Measurements from ENCODE around the gene CD59. TPM values are rescaled to one million over a fixed set of nuclear protein-coding genes. Genes with fewer than 3 reads are reported as not detected.
A peak's percentile ranks its signal among the peaks of the same experiment; 100 is the strongest.
"Not testable (repeated sequence)": the region's sequence is repeated elsewhere in the genome, so short reads cannot be mapped to it uniquely, and the experiment has no call there.

Gene CD59
- total RNA-seq, 1 donor from 2014 or later = 669 TPM

DNA sequence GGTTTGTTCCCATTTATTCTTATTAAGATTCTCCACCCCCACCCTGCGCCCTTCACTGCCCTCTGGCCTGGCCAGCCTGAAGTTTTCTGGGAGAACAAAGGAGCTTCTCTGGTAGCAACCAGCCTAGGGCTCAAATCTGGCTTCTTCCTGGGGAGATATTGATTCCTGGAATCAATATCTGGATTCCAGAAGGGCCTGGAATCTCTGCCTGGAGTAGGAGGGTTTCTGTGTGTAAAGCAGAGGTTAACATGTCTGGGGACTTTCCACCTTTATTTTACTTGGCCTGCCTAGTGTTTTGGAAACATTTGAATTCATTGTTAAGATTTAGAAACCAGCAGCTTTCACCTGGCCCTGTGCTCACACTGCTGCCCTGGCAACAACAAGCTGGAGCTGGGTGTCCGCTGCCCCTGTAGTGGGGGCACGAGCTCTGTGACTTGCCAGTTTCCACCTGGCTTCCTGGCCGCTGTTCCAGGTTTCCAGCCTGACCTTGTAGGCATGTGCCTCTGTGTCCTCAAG, 41.1 kb downstream of the CD59 start:
- DNase-seq (ENCODE audit: low read depth in 2 of 2) = peak; percentile 96 to 98

DNA sequence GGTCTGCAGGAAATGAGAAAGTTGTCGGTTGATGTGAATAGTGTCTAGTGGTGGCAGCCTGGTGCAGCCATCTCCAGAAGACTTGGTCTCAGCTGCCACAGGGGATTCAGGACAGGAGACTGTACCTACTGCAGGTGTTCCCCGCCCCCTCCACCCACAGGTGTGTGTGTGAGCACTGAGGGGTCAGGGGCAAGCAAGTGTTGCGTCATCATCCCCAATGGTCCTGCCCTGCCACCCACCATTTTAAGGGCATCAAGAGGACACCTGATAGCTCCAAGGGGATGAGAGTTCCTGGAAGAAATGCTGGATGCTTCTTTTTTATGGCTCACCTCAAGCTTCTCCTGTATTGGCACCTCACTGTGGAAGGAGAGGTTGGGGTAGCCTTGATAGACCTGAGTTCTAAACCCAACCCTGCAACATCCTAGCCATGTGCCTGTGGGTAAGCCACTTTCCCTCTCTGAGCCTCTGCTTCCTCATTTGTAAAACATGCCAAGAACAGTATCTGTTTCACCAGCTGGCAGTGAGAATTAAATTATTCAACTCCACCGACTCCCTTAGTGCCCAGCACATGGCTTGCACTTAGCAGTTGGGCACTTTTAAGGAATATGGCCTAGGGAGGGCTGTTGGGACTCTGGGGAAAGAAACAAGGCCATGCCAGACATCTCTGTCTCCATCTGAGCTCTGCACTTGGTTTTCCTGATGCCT, 41.7 kb downstream of the CD59 start:
- no peak for DNase-seq (ENCODE audit: low read depth in 2 of 2)

DNA sequence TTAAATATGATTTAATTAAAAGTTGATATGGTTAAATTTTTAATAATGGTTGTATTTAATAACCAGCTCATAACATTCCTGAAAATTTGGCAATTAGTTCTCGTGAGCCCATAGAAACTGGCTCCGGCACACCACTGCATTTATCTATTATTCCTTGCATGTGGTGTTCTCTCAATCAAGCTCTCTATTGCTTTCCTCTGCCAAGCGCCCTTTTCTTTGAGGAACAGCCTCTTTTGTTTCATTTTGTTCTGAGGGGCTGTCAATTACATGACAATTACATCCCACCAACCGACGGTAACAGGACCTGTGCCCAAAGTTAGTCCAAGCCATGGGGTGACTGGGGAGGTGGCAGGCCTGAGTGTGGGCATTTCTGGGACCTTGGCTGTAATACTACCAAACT, 43.7 kb downstream of the CD59 start:
- no peak for DNase-seq (ENCODE audit: low read depth in 2 of 2)

DNA sequence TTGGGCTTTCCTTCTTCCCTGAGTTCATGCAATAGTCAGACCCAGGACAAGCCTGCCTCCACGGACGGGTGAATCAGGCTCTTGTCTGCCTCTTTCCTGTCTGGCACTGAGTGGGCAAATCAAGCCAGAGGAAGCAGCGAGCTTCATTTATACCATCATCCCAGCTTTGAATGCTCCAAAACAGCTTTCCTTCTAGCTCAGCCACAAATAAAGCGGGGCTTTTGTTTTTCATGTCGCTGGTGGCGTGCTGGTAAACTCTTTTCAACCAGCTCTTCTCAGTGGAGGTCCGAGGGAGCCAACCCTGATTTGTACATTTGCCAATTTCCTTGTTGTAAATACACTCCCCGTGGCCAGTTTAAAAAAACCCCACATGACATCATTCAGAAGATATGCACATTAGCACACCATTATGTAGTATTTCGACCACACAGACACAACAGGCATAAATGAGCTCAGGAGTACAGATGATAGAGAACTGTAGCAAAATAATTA, 44.2 kb downstream of the CD59 start:
- peak; percentile 98 for DNase-seq (ENCODE audit: low read depth in 2 of 2)

DNA sequence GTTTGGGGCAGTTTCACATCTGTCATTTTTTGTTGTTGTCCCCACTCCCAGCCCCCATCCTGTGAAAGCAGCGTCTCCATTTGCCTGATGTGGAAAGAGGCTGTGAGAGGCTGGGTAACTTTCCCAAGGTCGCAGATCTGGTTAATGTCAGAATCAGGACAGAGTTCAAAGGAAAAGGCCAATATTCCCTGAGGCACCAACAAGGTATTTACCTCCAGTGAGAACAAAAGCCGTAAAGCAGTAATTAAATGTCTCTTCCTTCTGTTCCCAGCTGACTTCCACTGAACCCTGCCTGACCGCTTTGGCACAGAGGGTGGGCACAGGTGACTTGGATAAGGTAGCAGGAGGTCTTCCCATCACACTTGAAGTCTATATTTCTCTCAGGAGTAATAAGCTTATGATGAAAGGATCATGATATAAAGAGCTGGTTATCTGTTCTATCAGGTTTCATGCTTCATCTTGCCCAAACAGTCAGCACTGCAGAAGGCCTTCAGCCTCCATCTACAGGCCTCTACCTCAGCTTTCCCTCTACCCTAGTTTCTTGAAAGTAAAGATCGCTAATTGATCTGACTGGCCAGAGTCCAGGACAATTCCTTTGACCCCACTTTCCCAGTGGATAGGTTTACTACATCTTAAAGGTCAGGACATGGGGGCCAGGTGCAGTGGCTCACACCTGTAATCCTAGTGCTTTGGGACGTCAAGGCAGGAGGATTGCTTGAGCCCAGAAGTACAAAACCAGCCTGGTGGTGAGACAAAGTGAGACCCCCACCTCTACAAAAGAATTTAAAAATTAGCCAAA, 45.0 kb downstream of the CD59 start:
- DNase-seq (ENCODE audit: low read depth in 2 of 2) = no peak

DNA sequence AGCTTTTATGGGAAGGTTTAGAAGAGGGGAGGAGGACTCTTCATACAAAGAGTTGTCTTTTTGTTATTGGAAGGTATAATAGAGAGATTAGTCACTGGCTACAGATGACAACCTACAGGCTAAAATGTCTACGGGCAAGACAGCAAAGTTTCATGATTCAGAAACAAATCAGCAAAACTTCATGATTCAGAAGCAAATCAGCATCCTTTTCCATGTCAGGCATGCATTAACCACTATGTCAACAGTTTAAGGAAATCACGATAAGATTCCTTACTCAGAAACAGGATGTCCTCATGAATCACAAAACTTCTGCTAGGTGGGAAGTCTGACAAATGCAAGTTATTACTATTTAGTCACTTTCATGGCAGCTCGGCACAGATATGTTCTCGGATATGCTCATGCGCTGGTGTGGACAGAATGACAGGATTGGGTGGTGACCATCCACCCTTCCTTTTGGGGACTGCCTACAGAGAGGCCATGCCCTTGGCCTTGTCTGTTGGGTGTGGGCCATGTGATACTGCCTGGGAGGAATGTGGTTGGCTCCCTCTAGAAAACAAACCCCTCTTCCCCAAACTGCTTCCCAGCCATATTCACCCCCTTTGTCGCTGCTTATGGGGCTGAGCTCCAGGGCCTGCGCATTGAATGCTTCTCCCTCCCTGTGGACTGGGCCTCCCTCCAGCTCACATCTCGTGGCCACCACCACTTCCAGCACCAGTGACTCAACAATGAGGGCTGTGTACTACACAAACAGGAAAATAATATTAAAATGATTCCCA, 45.7 kb downstream of the CD59 start:
- DNase-seq (ENCODE audit: low read depth in 2 of 2) = peak; percentile 85 to 98

DNA sequence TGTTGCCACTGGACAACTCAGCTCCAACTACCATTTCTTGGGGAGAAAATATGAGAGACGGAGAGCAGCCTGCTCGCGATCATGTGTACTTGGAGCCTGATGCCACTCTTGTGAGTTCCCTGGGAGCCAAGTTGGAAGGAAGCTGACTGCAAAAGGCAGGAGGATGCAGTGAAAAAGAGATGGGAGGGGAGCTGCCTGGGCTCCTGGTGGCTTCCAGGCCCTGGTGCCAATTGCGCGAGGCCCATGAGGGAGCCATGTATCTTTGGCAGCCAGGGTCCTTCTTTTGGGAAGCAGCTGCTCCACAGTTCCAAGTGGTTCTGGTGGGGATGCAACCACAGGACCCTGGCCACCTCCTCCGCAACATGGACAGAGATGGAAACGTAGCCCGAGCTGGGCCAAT, 46.7 kb downstream of the CD59 start:
- no peak for DNase-seq (ENCODE audit: low read depth in 2 of 2)

DNA sequence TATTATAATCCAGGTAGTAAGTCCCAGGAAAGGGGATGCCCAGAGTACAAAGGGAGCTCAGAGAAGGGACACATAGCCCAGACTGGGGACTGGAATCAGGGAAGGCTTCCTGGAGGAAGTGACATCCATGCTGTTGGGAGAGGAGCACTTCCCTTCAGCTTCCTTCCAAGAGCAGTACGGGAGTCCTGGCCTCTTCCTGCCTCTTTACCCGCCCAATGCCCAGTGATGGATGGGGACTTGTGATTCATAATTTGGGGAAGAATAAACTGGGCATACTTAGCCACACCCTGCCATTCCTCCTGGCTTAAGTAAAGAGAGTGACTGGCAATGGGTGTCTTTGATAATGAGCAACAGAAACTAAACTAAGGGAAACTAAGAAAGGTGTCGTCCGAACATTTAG, 47.1 kb downstream of the CD59 start:
- DNase-seq (ENCODE audit: low read depth in 2 of 2) = no peak

DNA sequence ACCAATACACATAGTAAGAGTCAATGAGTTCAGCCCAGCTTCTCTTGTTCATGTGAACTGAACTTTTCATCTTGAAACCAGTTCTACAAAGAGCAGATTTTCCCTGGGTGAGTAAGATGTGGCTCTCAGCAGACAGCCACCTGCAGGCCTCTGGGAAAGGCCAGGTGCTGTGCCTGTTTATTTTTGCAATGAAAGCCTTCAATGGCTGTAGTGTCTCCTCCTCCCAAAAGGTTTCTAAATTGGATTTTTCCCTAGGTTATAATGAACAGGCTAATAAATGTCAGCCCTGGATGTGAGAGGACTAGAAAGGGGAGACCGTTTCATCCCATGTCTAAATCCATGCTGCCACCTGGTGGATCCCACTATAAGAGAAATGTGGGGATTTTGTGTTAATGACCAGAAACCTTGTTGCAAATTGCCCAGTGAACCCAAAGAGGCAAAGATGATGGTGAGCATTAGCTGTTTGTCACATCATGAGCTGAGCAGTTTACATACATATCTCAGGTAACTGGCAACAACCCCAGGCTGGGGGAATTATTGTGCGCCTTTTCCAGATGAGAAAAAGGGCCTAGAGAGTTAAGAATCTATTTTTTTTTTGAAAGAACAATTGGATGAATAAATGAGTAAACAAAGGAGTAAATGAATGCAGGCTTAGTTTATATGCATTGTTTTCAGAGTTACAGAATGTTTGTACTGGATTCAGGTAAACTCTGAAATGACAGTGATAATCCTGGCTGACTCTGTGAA, 48.3 kb downstream of the CD59 start:
- peak; percentile 59 to 80 for DNase-seq (ENCODE audit: low read depth in 2 of 2)

DNA sequence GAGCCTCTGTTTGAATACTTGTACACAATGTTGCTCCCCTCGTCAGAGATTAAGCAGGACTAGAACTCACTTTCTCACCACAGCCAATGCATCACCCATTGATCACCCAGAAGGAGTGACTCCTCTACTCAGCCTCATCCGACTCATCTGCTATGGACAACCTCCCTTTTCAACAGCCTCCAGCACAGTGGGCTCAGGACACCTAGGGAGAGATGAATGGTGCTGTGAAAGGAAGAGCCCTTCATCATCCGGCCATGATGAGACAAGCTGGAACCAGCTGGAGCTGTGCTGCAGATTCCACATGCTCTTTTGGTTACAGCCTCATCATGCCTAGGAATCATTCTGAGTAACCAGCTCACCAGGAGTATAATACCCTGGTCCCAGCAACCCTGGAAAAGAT, 51.1 kb downstream of the CD59 start:
- DNase-seq (ENCODE audit: low read depth in 2 of 2) = no peak

DNA sequence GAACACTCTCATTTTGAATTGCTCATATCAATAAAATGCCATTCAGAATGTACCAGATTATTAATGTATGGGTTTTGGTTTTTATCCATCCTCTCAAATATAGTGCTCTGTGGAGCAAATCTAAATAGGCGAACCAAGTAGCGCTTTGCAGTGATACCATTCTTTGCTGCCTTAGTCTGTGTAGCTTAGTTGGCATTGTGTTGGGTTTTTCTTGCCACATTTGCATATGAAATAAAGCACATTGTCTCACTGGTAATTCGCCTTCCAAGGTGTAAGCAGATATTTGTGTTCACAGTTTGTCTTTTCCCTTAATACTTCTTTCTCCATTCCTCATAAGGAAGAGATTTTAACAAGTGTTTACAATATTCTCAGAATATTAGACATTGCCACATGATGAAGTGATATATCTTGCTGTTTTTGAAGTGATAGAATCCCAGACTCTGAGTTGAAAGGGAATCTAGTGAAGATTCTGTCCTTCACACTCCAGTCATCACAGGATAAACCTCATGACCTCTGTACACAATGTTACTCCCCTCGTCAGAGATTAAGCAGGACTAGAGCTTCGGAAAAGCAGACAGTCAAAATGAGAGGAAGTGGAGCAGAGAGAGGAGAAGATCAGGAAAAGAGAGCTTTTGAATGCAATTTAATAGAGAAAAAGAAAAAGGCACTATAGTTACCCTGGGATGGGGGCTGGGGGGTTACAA, 52.1 kb downstream of the CD59 start:
- no peak for DNase-seq (ENCODE audit: low read depth in 2 of 2)

DNA sequence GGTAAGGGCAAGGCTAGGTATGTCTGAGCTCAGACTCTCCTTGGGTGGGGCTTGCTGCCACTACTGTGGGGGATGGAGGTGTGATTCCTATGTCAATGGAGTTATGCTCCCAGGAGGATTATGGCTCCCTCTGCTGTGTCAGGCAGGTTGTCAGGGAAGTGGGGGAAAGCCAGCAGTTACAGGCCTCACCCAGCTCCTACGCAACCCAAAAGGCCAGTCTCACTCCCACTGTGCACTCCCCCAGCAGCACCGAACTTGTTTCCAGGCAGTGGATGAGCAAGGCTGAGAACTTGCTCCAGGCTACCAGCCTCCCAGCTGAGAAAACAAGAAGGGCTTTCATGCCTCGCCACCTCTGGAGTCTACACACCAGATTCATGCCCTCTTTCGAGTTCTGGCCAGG, 53.8 kb downstream of the CD59 start:
- DNase-seq (ENCODE audit: low read depth in 2 of 2) = no peak

DNA sequence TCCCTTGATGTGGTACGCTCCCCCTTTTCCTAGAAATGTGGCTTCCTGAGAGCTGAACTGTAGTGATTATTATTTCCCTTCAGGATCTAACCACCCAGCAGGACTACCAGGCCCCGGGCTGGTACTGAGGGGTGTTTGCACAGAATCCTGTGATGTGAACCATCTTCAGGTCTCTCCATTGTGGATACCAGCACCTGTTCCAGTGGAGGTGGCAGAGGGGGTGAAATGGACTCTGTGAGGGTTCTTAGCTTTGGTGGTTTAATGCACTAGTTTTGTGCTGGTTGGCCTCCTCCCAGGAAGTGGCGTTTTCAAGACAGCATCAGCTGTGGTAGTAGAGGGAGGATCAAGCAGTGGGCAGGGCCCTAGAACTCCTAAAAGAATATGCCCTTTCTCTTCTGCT, 54.2 kb downstream of the CD59 start:
- DNase-seq (ENCODE audit: low read depth in 2 of 2) = no peak

DNA sequence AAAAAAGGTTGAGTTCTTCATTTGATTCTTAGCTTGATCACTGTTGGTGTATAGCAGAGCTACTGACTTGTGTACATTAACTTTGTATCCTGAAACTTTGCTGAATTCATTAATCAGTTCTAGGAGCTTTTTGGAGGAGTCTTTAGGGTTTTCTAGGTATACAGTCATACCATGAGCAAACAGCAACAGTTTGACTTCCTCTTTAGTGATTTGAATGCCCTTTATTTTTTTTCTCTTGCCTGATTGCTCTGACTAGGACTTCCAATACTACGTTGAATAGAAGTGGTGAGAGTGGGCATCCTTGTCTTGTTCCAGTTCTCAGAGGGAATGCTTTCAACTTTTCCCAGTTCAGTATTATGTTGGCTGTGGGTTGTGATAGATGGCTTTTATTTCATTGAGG, 57.6 kb downstream of the CD59 start:
- DNase-seq (ENCODE audit: low read depth in 2 of 2) = not testable (repeated sequence)

DNA sequence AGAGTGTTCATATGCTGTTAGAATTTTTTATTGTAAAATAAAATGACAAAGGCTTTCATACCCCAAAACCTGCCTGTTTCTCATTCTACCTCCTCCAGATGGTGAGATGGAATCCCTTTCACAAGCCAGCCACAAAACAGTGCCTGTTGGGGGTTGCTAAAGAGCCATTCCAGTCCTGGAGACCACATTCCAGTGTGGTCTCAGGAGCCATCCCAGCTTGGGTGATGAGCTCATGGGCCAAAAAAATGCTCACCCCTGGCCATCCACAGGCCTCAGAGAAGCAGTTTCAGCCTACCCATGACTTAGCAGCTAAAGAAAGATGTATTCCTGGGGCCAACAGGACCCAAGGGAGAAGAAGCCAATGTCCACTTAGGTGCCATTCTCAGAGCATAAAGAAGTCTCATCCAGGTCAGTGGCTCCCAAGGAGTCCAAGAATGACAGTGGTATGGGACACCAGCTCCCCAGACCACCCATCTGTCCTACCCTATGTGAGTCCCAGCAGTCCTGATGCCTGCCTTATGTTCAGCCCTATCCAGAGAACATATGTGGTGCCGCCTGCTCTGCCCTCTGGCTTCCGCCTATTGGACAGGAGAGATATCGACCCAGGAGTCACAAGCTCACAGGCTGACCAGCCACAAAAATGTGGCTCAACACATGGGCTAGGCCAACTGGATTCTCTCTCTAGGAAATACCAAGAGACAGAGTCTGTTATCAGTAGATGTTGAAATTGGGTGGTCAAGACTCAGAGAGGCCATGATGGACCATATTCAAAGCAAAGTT, 62.0 kb downstream of the CD59 start:
- DNase-seq (ENCODE audit: low read depth in 2 of 2) = no peak

DNA sequence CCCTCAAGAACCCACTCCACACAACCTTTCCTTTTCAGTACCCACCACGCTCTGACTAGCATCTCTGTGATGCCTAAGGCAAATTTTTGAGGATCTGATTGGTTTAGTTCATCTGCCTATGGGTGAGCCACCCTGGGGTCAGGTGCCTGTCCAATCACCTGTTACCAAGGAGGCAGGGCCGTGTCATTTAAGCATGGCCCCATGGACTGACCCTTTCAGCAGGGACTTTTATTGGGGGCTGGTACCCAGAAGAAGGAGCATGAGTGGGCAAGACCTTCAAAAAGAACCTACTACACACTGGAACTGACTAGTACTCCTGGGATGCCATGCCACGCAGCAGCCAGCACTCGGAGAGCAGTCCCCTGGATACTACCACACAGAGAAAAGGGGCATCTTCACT, 64.0 kb downstream of the CD59 start:
- DNase-seq (ENCODE audit: low read depth in 2 of 2) = no peak

DNA sequence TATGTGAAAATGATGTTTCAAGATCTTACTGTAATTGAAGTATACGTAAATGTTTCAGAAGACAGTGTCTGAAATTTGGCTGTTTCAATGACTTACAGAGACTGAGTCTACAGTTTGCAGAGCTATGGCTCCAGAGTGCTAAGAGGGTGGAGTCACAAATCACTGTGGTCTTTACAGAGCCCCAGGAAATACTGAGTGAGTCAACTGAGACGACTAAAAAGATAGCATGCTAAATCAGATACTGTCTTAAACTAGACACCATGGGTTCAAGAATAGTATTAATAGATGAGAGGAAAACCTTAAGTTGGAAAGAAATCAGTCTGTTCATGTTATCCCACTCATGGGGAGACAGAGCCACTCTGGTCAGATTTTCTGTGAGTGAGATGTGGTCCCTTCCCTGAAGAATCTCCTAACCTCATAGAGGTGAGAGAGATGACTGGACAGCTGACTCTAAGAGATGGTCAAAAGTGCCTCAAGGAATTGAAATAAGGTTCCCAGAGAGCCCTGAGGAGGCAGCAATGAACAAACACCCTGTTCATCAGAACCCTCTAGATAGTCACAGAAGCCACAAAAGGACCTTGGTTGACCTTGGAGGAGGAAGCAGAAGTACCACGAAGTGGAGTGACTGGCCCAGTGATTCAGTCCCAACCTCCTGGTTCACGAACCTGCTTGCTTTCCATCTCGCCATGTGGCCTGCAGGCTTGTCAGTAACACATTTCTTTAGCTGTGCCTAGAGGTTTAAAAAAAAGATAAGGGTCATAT, 65.8 kb downstream of the CD59 start:
- peak in 1 of 2 donors; percentile 21 for DNase-seq (ENCODE audit: low read depth in 2 of 2)

DNA sequence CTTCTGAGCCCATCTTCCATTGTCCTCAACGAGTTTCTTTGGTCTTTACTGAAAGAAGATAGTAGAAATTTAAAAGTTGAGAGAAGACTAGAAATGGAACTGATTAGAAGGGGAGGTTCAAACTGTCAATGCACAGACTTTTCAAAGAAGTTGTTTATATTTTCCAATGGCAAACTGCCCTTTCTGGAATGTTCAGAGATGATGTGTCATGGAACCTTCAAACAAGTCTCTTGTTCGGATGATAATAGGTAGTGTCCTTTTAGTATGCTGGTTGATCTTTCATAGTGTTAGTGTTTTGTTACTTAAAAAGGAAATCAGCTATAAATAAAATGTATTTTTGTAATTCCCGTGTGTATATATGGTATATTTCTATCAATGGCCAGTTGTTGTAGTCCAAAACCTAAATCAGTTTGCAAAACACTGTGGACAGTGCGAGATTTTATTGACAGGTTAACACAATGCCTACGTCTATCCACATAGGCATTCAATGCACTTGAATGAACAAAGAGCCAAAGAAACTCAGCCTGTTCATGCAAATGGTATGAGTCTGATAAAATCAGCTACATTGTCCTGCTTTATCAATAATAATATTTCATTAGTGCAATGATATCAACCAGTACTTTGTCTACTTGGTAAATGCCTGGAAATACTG, 66.5 kb downstream of the CD59 start:
- no peak for DNase-seq (ENCODE audit: low read depth in 2 of 2)
